Chondrocyte (in vitro differentiated cells): ENCODE data around the gene HYDIN. TPM values are rescaled to one million over a fixed set of nuclear protein-coding genes. Genes with fewer than 3 reads are reported as not detected.

ENCODE experiments used
- DNase-seq: peaks from one replicate; pipeline ENCODE4 v3.0.0; 2021; ENCODE audit warnings: mixed read lengths, low spot score
- H3K27ac Mint-ChIP-seq: one replicate; pipeline ENCODE4 v1.8.0; 2021; ENCODE audit warnings: mild to moderate bottlenecking, moderate library complexity, mixed read lengths; ENCODE audit not compliant: unreplicated experiment
- H3K27me3 Mint-ChIP-seq: 2 replicates; pipeline ENCODE4 v1.8.0; 2021; ENCODE audit warnings: low read depth, mixed read lengths
- H3K36me3 Mint-ChIP-seq: 2 replicates; pipeline ENCODE4 v1.8.0; 2021; ENCODE audit warnings: low read depth, mixed read lengths
- H3K4me1 Mint-ChIP-seq: 2 replicates; pipeline ENCODE4 v1.8.0; 2021; ENCODE audit warnings: low read depth, mild to moderate bottlenecking, mixed read lengths
- H3K4me3 Mint-ChIP-seq: one replicate; pipeline ENCODE4 v1.8.0; 2021; ENCODE audit warnings: mild to moderate bottlenecking, moderate library complexity, mixed read lengths; ENCODE audit not compliant: unreplicated experiment
- H3K9me3 Mint-ChIP-seq: 2 replicates; pipeline ENCODE4 v1.8.0; 2021; ENCODE audit warnings: low read depth, mixed read lengths
- total RNA-seq: library from RNA; stranded (reverse); gene quantifications from 3 replicates; pipeline ENCODE4 v1.2.1, GENCODE V29; 2021
- TF ChIP-seq, protein P1 (sequence below): fragments of 200-600 bp; sonication (generic); IDR thresholded peaks from 2 replicates; pipeline ENCODE4 v1.5.0; 2021; ENCODE audit warnings: antibody characterized with exemption, mild to moderate bottlenecking, moderate library complexity

HYDIN gene
- total RNA-seq, 1 donor from 2014 or later = not detected

DNA sequence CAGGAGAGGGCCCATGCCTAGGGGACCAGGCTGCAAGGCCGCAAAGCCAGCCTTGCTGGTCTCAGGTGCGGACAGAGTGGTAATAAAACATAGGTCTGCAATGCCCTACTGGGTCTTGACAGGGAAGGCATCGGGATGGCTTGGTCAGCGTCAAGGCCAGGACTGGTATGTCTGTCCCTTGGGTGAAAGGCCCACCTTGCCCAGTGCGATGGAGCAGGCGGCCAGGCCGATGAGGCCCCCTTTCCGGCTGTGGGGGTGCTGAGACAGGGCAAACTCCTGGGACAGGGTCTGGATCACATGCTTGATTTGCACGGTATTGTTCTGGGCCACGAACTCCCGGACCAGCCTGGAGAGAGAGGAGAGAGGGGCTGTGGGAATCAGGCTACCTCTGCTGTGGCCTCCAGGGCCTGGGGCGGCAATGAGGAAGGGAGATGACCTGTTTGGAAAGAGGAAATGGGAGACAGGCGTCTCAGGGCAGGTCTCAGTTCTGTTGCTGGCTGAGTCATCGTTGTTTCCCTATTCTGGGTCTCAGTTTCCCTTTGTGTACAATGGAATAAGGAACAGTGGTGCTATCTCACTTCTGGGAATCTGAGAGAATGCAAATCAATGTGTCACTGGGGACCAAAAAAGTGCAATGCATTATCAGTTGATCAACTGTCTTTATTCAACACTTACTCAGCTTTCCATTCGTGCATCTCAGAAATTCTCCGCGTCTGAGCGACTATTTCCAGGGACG lies 444.3 kb downstream of the HYDIN start:
- TF ChIP-seq, protein P1, sequence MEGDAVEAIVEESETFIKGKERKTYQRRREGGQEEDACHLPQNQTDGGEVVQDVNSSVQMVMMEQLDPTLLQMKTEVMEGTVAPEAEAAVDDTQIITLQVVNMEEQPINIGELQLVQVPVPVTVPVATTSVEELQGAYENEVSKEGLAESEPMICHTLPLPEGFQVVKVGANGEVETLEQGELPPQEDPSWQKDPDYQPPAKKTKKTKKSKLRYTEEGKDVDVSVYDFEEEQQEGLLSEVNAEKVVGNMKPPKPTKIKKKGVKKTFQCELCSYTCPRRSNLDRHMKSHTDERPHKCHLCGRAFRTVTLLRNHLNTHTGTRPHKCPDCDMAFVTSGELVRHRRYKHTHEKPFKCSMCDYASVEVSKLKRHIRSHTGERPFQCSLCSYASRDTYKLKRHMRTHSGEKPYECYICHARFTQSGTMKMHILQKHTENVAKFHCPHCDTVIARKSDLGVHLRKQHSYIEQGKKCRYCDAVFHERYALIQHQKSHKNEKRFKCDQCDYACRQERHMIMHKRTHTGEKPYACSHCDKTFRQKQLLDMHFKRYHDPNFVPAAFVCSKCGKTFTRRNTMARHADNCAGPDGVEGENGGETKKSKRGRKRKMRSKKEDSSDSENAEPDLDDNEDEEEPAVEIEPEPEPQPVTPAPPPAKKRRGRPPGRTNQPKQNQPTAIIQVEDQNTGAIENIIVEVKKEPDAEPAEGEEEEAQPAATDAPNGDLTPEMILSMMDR = no peak
- Mint-ChIP-seq H3K4me3 (no peak overlapping the region), H3K27me3 (no peaks in the 10 kb centered on the region), H3K9me3 (no peaks in the 10 kb centered on the region), H3K4me1 (peaks cover 22% of the 10 kb centered on the region), H3K27ac (peak overlapping the region; percentile 39), H3K36me3 (peaks cover 33% of the 10 kb centered on the region)
- no peak for DNase-seq

DNA sequence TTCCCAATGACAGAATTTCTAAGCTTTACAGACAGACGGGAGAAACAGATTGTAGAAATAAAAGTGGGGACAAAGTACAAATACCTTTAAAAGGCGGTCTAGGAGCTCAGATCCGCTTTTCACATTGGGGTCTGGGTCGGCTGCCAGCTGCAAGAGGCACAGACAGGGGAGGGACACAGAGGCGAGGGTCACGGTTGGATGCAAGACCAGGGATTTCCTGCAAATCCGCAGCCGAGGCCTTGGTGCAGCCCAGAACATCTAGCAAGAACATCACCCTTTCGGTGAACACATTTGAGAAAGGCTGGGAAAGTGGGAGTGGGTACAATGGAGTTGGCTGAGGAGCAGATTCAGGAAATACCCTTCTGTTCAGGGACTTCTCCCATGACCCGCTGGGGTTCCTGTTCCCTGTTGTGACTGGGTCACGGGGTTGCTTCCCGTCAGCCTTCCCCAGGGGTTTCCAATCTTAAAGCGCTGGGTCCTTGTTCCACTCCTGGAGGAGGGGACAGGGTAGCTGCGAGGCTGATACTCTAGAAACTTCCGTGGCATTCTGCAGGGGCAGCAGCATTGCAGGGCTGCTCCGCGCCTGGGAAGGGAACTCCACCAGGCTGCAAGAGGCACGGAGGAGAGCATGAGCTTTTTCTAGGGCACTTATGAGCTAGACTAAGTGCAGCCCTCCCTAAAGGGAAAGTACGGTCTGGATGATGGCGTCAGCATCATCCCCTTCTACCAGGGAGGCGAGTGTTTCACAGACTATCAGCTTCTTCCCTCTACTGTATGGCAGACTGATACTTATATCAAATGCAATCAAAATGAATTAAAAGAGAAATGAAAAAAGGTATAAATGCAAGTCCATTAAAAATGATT lies 445.6 kb downstream of the HYDIN start:
- TF ChIP-seq, protein P1 = no peak
- no peaks in the 10 kb centered on the region for H3K27me3 Mint-ChIP-seq
- peaks cover 14% of the 10 kb centered on the region for H3K4me1 Mint-ChIP-seq
- peaks cover 41% of the 10 kb centered on the region for H3K36me3 Mint-ChIP-seq
- H3K9me3 Mint-ChIP-seq = no peaks in the 10 kb centered on the region
- DNase-seq = no peak
- no peak overlapping the region for H3K4me3 Mint-ChIP-seq
- no peak overlapping the region for H3K27ac Mint-ChIP-seq

DNA sequence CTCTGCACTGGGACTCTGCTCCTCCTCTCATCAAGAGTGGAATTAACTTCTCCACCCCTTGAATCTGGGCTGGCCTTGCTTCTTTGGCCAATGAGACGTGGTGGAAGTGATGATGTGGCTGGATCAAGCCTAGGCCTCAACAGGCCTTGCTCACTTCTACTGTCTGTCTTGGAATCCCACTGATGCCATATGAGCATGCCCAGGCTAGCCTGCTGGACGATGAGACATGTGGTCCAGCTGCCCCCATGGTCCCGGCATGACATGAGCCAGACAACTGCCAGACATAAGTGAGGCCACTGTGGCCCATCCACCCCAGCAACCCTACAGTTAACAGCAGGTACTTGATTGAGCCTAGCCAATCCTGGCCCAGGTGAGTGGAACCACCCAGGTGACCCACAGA lies 448.3 kb downstream of the HYDIN start:
- DNase-seq = no peak
- Mint-ChIP-seq H3K4me1 (peaks cover 19% of the 10 kb centered on the region), H3K4me3 (no peak overlapping the region), H3K36me3 (peaks cover 47% of the 10 kb centered on the region), H3K9me3 (no peaks in the 10 kb centered on the region), H3K27ac (no peak overlapping the region), H3K27me3 (no peaks in the 10 kb centered on the region)
- TF ChIP-seq, protein P1 = no peak

DNA sequence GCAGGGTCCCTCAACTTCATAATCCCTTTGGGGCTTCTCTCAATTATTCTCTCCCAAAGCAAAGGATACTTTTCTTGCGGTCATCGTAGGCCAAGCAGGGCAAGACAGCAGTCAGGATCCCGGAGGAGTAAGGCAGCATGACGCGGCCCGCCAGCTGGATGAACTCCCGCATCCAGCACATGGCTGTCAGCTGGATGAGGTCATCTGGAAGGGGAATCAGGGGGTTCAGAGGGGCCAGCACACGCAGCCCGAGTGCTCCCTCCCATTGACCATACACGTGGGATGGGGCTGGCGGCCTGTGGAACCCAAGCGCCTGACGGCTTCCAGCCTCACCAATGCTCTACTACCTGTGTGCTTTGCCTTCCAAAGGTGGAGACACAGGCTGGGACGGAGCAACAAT lies 448.7 kb downstream of the HYDIN start:
- H3K36me3 Mint-ChIP-seq = peaks cover 48% of the 10 kb centered on the region

DNA sequence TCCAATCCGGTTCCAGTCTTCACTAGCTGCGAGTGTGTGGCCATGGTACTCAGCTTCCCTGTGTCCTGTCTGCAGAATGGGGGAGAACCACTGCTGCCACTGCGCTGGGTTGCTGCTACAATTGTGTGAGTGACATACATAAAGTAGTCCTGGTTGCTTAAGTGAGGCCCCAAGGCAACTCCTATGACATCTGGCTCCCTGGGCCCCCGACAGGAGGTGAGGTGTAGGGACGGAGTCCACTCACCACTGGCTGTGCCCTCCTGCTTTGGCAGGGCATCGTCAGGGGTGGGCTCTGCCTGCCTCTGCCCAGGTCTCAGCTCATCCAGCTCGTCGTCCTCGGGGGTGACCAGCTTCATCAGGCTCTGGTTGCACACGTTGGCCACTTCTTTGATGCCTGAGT lies 450.0 kb downstream of the HYDIN start:
- peaks cover 48% of the 10 kb centered on the region for H3K36me3 Mint-ChIP-seq
- no peak overlapping the region for H3K4me3 Mint-ChIP-seq
- DNase-seq = no peak
- H3K4me1 Mint-ChIP-seq = peaks cover 21% of the 10 kb centered on the region
- TF ChIP-seq, protein P1 = no peak
- no peaks in the 10 kb centered on the region for H3K9me3 Mint-ChIP-seq
- H3K27ac Mint-ChIP-seq = no peak overlapping the region
- H3K27me3 Mint-ChIP-seq = no peaks in the 10 kb centered on the region

More for the DNA sequence above, 448.7 kb downstream of the HYDIN start:
- TF ChIP-seq, protein P1 = no peak
- Mint-ChIP-seq H3K4me3 (no peak overlapping the region), H3K4me1 (peaks cover 21% of the 10 kb centered on the region), H3K9me3 (no peaks in the 10 kb centered on the region), H3K27ac (no peak overlapping the region), H3K27me3 (no peaks in the 10 kb centered on the region)
- no peak for DNase-seq
